PFSK-1 (cell line): ENCODE data around the gene SORL1.

Source experiments
- POLR2AphosphoS5 ChIP-seq: IDR thresholded peaks from 2 replicates; pipeline ENCODE4 v1.6.1; 2012; ENCODE audit warnings: low read depth, mild to moderate bottlenecking, control low read depth, low read length, moderate library complexity
- SIN3A ChIP-seq: IDR thresholded peaks from 2 replicates; pipeline ENCODE4 v1.6.1; 2012; ENCODE audit warnings: mild to moderate bottlenecking, low read length, moderate library complexity, borderline replicate concordance; ENCODE audit not compliant: insufficient read depth
- TAF1 ChIP-seq: IDR thresholded peaks from 2 replicates; pipeline ENCODE4 v1.6.1; 2012; ENCODE audit warnings: low read length, control low read depth, borderline replicate concordance; ENCODE audit not compliant: insufficient read depth

DNA sequence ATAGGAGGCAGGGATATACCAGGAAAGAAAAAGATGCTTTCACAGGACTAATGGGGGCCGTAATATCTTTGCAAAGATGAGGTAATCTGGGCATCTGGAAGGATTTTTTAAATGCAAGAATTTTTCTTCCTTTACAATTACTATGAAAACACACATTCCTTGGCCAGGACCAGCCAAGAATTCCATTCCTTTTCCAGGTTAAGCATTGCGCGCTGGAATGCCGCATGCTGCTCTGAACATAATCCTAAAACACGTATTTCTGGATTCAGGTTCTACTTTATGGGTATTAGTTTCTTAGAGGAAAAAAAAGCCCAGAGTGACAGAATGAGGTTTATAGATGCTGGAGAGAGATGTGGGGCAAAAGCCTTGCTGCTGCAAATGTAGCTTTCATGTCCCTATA lies 100.0 kb downstream of the SORL1 start:
- TF ChIP-seq SIN3A (no peak), POLR2AphosphoS5 (no peak), TAF1 (no peak)
